H1 (cell line): ENCODE data around the gene PUDP. TPM values are rescaled to one million over a fixed set of nuclear protein-coding genes. Genes with fewer than 3 reads are reported as not detected.

Source experiments
- CTCF ChIA-PET: fragments of 300-600 bp; sonication (Branson Sonifier 250); formaldehyde crosslinking; loops from one replicate; lab custom pipeline; 2021; ENCODE audit not compliant: partially characterized antibody; lab: Charles Lee
- POLR2A ChIA-PET: fragments of 300-600 bp; sonication (Branson Sonifier 250); formaldehyde crosslinking; loops from one replicate; lab custom pipeline; 2021; ENCODE audit warnings: inconsistent platforms; ENCODE audit not compliant: partially characterized antibody; lab: Charles Lee
- DNase-seq, 2 experiments: peaks; one replicate each; pipeline versions ENCODE4 v3.0.0 to v3.0.0-alpha.2; 2010 to 2022; ENCODE audit warnings: low spot score in 2 of 2, low read depth in 1 of 2, mixed read lengths in 1 of 2
- FAIRE-seq: peaks from 2 replicates; lab custom pipeline; 2011; peaks lifted over from hg19 to GRCh38; lab: Jason Lieb, UNC
- H2AFZ ChIP-seq: 2 replicates; pipeline ENCODE4 v1.8.1; 2012; ENCODE audit warnings: low read length, inconsistent platforms
- H2AK5ac ChIP-seq: 2 replicates; pipeline ENCODE4 v1.6.1; 2013; ENCODE audit warnings: low read depth, low read length
- H2BK120ac ChIP-seq: replicated peaks from 2 replicates; pipeline ENCODE3; 2013; ENCODE audit warnings: low read depth, low read length, inconsistent platforms
- H2BK12ac ChIP-seq: 2 replicates; pipeline ENCODE4 v1.6.1; 2013; ENCODE audit warnings: low read depth, low read length
- H2BK15ac ChIP-seq: 2 replicates; pipeline ENCODE4 v1.6.1; 2013; ENCODE audit warnings: low read length
- H2BK20ac ChIP-seq: 2 replicates; pipeline ENCODE4 v1.6.1; 2013; ENCODE audit warnings: low read length
- H2BK5ac ChIP-seq: 2 replicates; pipeline ENCODE4 v1.6.1; 2013; ENCODE audit warnings: low read depth, low read length
- H3K14ac ChIP-seq: 2 replicates; pipeline ENCODE4 v1.6.1; 2013; ENCODE audit warnings: inconsistent platforms; ENCODE audit not compliant: insufficient read length
- H3K18ac ChIP-seq: 2 replicates; pipeline ENCODE4 v1.6.1; 2013; ENCODE audit warnings: low read length; ENCODE audit errors: extremely low read depth
- H3K23ac ChIP-seq: 2 replicates; pipeline ENCODE4 v1.6.1; 2013; ENCODE audit warnings: inconsistent platforms; ENCODE audit not compliant: insufficient read length
- H3K23me2 ChIP-seq: 2 replicates; pipeline ENCODE4 v1.6.1; 2013; ENCODE audit warnings: low read depth, low read length
- H3K27ac ChIP-seq: 2 replicates; pipeline ENCODE4 v1.6.1; 2011; ENCODE audit warnings: low read depth, low read length, inconsistent platforms
- H3K27me3 ChIP-seq, 4 experiments: replicated peaks in 1 of 4; 1 replicate in 1 of 4; 2 replicates in 3 of 4; pipeline versions ENCODE4 v1.6.1 to v1.8.1; 2011 to 2013; ENCODE audit warnings: low read length in 3 of 4, mild to moderate bottlenecking in 3 of 4, inconsistent platforms in 2 of 4, mixed read lengths in 2 of 4, moderate library complexity in 1 of 4; ENCODE audit not compliant: control insufficient read depth in 3 of 4, insufficient read depth in 3 of 4; ENCODE audit errors: extremely low read depth in 1 of 4
- H3K36me3 ChIP-seq, 4 experiments: 2 replicates each; pipeline versions ENCODE4 v1.6.1 to v1.8.1; 2011 to 2013; ENCODE audit warnings: mild to moderate bottlenecking in 4 of 4, low read length in 3 of 4, moderate library complexity in 2 of 4, control low read depth in 1 of 4, inconsistent platforms in 1 of 4; ENCODE audit not compliant: insufficient read depth in 4 of 4, control insufficient read depth in 2 of 4
- H3K4ac ChIP-seq: replicated peaks from 2 replicates; pipeline ENCODE3; 2013; ENCODE audit warnings: low read length, low read depth, mixed read lengths, inconsistent platforms; ENCODE audit not compliant: insufficient read length
- H3K4me1 ChIP-seq, 4 experiments: replicated peaks in 1 of 4; 1 replicate in 1 of 4; 2 replicates in 3 of 4; pipeline versions ENCODE4 v1.6.1 to v1.8.1; 2011 to 2013; ENCODE audit warnings: low read length in 3 of 4, inconsistent platforms in 2 of 4, mixed read lengths in 1 of 4; ENCODE audit not compliant: insufficient read depth in 4 of 4, control insufficient read depth in 3 of 4
- H3K4me2 ChIP-seq, 2 experiments: 2 replicates each; pipeline versions ENCODE4 v1.6.1 to v1.8.1; 2011 to 2013; ENCODE audit warnings: low read depth in 2 of 2, low read length in 2 of 2, control low read depth in 1 of 2, inconsistent platforms in 1 of 2, mild to moderate bottlenecking in 1 of 2; ENCODE audit not compliant: insufficient read depth in 1 of 2
- H3K4me3 ChIP-seq, 4 experiments: fragments of 200-600, 300-600 bp in 1 of 4; sonication (generic), shearing (Covaris generic), sonication (Bioruptor Twin) in 1 of 4; 2 replicates each; pipeline versions ENCODE4 v1.5.1 to v1.8.1; 2011 to 2016; ENCODE audit warnings: low read length in 4 of 4, low read depth in 3 of 4, control low read depth in 2 of 4, inconsistent platforms in 2 of 4, mild to moderate bottlenecking in 2 of 4, mixed read lengths in 1 of 4, moderate library complexity in 1 of 4; ENCODE audit not compliant: insufficient read depth in 2 of 4; ENCODE audit errors: extremely low read depth in 1 of 4
- H3K56ac ChIP-seq: replicated peaks from 2 replicates; pipeline ENCODE3; 2013; ENCODE audit warnings: low read depth, mild to moderate bottlenecking, mixed read lengths, low read length, inconsistent platforms; ENCODE audit not compliant: insufficient read length
- H3K79me1 ChIP-seq: 2 replicates; pipeline ENCODE4 v1.6.1; 2013; ENCODE audit warnings: low read depth, low read length, control low read depth
- H3K79me2 ChIP-seq, 2 experiments: 2 replicates each; pipeline versions ENCODE4 v1.6.1 to v1.8.1; 2012 to 2013; ENCODE audit warnings: low read length in 2 of 2, mild to moderate bottlenecking in 2 of 2, inconsistent platforms in 1 of 2; ENCODE audit not compliant: insufficient read depth in 2 of 2, control insufficient read depth in 1 of 2
- H3K9ac ChIP-seq, 4 experiments: replicated peaks in 1 of 4; 1 replicate in 1 of 4; 2 replicates in 3 of 4; pipeline versions ENCODE4 v1.6.1 to v1.8.1; 2011 to 2013; ENCODE audit warnings: low read depth in 3 of 4, low read length in 3 of 4, control low read depth in 2 of 4, mild to moderate bottlenecking in 2 of 4, moderate library complexity in 2 of 4, inconsistent platforms in 1 of 4; ENCODE audit errors: extremely low read depth in 1 of 4
- H3K9me3 ChIP-seq, 2 experiments: 2 replicates each; pipeline versions ENCODE4 v1.6.1 to v1.8.1; 2012 to 2013; ENCODE audit warnings: mild to moderate bottlenecking in 2 of 2, moderate library complexity in 2 of 2, control low read depth in 1 of 2, inconsistent platforms in 1 of 2, low read depth in 1 of 2, low read length in 1 of 2, mixed read lengths in 1 of 2; ENCODE audit not compliant: insufficient read depth in 2 of 2
- H4K20me1 ChIP-seq, 2 experiments: replicated peaks in 1 of 2; 2 replicates each; pipeline versions ENCODE3 to v1.8.1; 2011 to 2013; ENCODE audit warnings: inconsistent platforms in 2 of 2, low read length in 2 of 2, mild to moderate bottlenecking in 1 of 2; ENCODE audit not compliant: insufficient read depth in 2 of 2, control insufficient read depth in 1 of 2
- H4K5ac ChIP-seq: 2 replicates; pipeline ENCODE4 v1.6.1; 2013; ENCODE audit warnings: low read length, low read depth, mixed read lengths, inconsistent platforms; ENCODE audit not compliant: insufficient read length
- H4K8ac ChIP-seq: 2 replicates; pipeline ENCODE4 v1.8.0; 2013; ENCODE audit warnings: mild to moderate bottlenecking, moderate library complexity, low read length, inconsistent platforms; ENCODE audit not compliant: insufficient read depth; ENCODE audit errors: extremely low read depth
- H4K91ac ChIP-seq: replicated peaks from 2 replicates; pipeline ENCODE3; 2013; ENCODE audit warnings: low read length, mixed read lengths, inconsistent platforms; ENCODE audit not compliant: insufficient read length
- BACH1 ChIP-seq: IDR thresholded peaks from 2 replicates; pipeline ENCODE4 v1.6.1; 2012; ENCODE audit warnings: low read length, improper control_type of control experiment
- BRCA1 ChIP-seq: IDR thresholded peaks from 2 replicates; pipeline ENCODE4 v1.6.1; 2012; ENCODE audit warnings: low read depth, low read length, improper control_type of control experiment
- HDAC2 ChIP-seq, 2 experiments: fragments of 300-600 bp in 1 of 2; sonication (generic) in 1 of 2; IDR thresholded peaks; 2 replicates each; pipeline ENCODE4 v1.6.1; 2011 to 2012; ENCODE audit warnings: low read depth in 2 of 2, low read length in 2 of 2, mild to moderate bottlenecking in 2 of 2, moderate library complexity in 2 of 2, borderline replicate concordance in 1 of 2, inconsistent platforms in 1 of 2
- MAFK ChIP-seq: IDR thresholded peaks from 2 replicates; pipeline ENCODE4 v1.6.1; 2012; ENCODE audit warnings: low read depth, mild to moderate bottlenecking, improper control_type of control experiment, low read length
- POLR2A ChIP-seq, 2 experiments: IDR thresholded peaks; 1 replicate in 1 of 2; 2 replicates in 1 of 2; pipeline ENCODE4 v1.6.1; 2011; ENCODE audit warnings: low read depth in 2 of 2, low read length in 2 of 2, mild to moderate bottlenecking in 2 of 2; ENCODE audit errors: control extremely low read depth in 1 of 2
- POLR2AphosphoS5 ChIP-seq: IDR thresholded peaks from 2 replicates; pipeline ENCODE4 v1.6.1; 2011; ENCODE audit warnings: low read depth, low read length
- SAP30 ChIP-seq: fragments of 300-600 bp; sonication (generic); IDR thresholded peaks from 2 replicates; pipeline ENCODE4 v1.7.1; 2012; ENCODE audit warnings: low read length, moderate library complexity, mild to moderate bottlenecking, inconsistent platforms; ENCODE audit not compliant: insufficient read depth, insufficient replicate concordance
- SP2 ChIP-seq: IDR thresholded peaks from 2 replicates; pipeline ENCODE4 v1.6.1; 2012; ENCODE audit warnings: mild to moderate bottlenecking, low read length, inconsistent platforms
- SP4 ChIP-seq: IDR thresholded peaks from 2 replicates; pipeline ENCODE4 v1.6.1; 2012; ENCODE audit warnings: low read length, inconsistent platforms
- SUZ12 ChIP-seq: fragments of 200-600 bp; sonication (generic); IDR thresholded peaks from 2 replicates; pipeline ENCODE4 v1.6.1; 2012; ENCODE audit warnings: mild to moderate bottlenecking, inconsistent platforms, low read length, moderate library complexity, mixed read lengths
- TAF7 ChIP-seq: optimal IDR thresholded peaks from 2 replicates; pipeline ENCODE3; 2011; ENCODE audit warnings: low read depth, mild to moderate bottlenecking, inconsistent platforms, low read length, moderate library complexity, borderline replicate concordance
- TBP ChIP-seq: IDR thresholded peaks from 2 replicates; pipeline ENCODE4 v1.6.1; 2011; ENCODE audit warnings: low read depth, low read length, improper control_type of control experiment
- TEAD4 ChIP-seq: IDR thresholded peaks from 2 replicates; pipeline ENCODE4 v1.6.1; 2012; ENCODE audit warnings: low read depth, low read length, inconsistent platforms, mixed read lengths
- YY1 ChIP-seq: IDR thresholded peaks from 2 replicates; pipeline ENCODE4 v1.6.1; 2011; ENCODE audit warnings: low read depth, mild to moderate bottlenecking, low read length
- WGBS, 2 experiments: shearing (Covaris generic) in 1 of 2; methylation state at CpG; one replicate each; pipeline versions ENCODE4 v1.1.6 to v1.1.7; 2013 to 2015; ENCODE audit warnings: low lambda C conversion rate in 2 of 2, mixed read lengths in 2 of 2, inconsistent platforms in 1 of 2, low coverage in 1 of 2, missing lambda C conversion rate in 1 of 2; ENCODE audit not compliant: insufficient replicate concordance in 2 of 2, insufficient coverage in 1 of 2, insufficient read length in 1 of 2; ENCODE audit errors: extremely low coverage in 1 of 2, missing lambda C conversion rate in 1 of 2; 5-methylcytosine and 5-hydroxymethylcytosine counted together
- polyA plus RNA-seq, 7 experiments: library from polyadenylated mRNA; depleted of rRNA in 3 of 7; stranded (reverse) in 5 of 7; unstranded in 2 of 7; fragments of >200 nt in 5 of 7; fragments of 200-250 nt in 2 of 7; gene quantifications; 1 replicate in 5 of 7; 2 replicates in 1 of 7; 4 replicates in 1 of 7; pipeline versions ENCODE4 v1.2.1 to v1.2.3, GENCODE V29; 2011 to 2013; ENCODE audit warnings: missing spikeins in 2 of 7, mixed read lengths in 2 of 7
- total RNA-seq: library from RNA; stranded (reverse); fragmentation: NEBNext Ultra II Directional; extraction: Animal tissue kit (Norgen Biotek cat#: 25700); gene quantifications from 2 replicates; pipeline ENCODE4 v1.2.1, GENCODE V29; 2021

PUDP gene
- total and polyA plus RNA-seq, 2 of the 8 experiments (the other 6 are each of a cell fraction or from before 2014, with no cell fraction given), result 27.2 to 30.2 TPM

- H3K9me3 ChIP-seq, result no peaks in the 10 kb centered on the region
- no peak overlapping the region for H3K4ac ChIP-seq
- TF ChIP-seq HDAC2 (IDR thresholded peaks at IDR 0.05; ENCODE audit: borderline replicate concordance in 1 of 2, low read depth in 2 of 2, low read length in 2 of 2), result no peak
- TF ChIP-seq TBP, result no peak
- TF ChIP-seq YY1, result no peak
- no peak for TF ChIP-seq SAP30
- TF ChIP-seq BRCA1, result no peak
- no peak for TF ChIP-seq TEAD4
- no peak for TF ChIP-seq SP2
- TF ChIP-seq SP4, result no peak
- TF ChIP-seq SUZ12, result no peak
- no peak for TF ChIP-seq BACH1
- no peak for TF ChIP-seq POLR2AphosphoS5
- no peak for TF ChIP-seq POLR2A (IDR thresholded peaks at IDR 0.05; ENCODE audit: control extremely low read depth in 1 of 2, low read depth in 2 of 2, low read length in 2 of 2)
- no peak for TF ChIP-seq MAFK
- TF ChIP-seq TAF7, result no peak
- TF ChIP-seq, all 59 proteins: peak for 0
- 100% methylated on average over 3 of the region's 3 CpGs; no CpG with 5 or more reads in 1 of the 2 experiments for WGBS, 2 experiments
- POLR2A ChIA-PET, result no interaction called here
- Histone ChIP-seq H2BK12ac (no peak overlapping the region), H2BK20ac (no peak overlapping the region), H3K79me2 (no peaks in the 10 kb centered on the region), H4K8ac (no peak overlapping the region), H2BK120ac (no peak overlapping the region), H3K9ac (no peak overlapping the region), H3K27ac (no peak overlapping the region), H2BK15ac (no peak overlapping the region), H3K23me2 (no peaks in the 10 kb centered on the region), H4K20me1 (no peaks in the 10 kb centered on the region), H3K14ac (no peak overlapping the region), H3K4me3 (no peak overlapping the region), H4K5ac (no peak overlapping the region), H3K4me2 (no peak overlapping the region), H3K79me1 (no peaks in the 10 kb centered on the region), H3K36me3 (no peaks in the 10 kb centered on the region), H3K56ac (no peak overlapping the region), H2AK5ac (no peak overlapping the region), H3K27me3 (no peaks in the 10 kb centered on the region), H2AFZ (no peak overlapping the region), H2BK5ac (no peak overlapping the region), H3K18ac (no peak overlapping the region), H3K4me1 (peaks cover 0 to 6% (median 4%) of the 10 kb centered on the region in 4 experiments; a peak in 3 of 7 replicates), H4K91ac (no peak overlapping the region), H3K23ac (no peak overlapping the region)
- no peak for DNase-seq
- no peak for FAIRE-seq
- CTCF ChIA-PET, result interaction anchor here (0.7 kb wide), 1 partner anchor 13 kb away, joined by 3 read pairs; no protein-coding TSS in a partner anchor
These were observed 31.9 kb downstream of the PUDP start for GRCh38 chrX:7116081-7116480.
